ENCODE data around the gene TMEM132D.

DNA sequence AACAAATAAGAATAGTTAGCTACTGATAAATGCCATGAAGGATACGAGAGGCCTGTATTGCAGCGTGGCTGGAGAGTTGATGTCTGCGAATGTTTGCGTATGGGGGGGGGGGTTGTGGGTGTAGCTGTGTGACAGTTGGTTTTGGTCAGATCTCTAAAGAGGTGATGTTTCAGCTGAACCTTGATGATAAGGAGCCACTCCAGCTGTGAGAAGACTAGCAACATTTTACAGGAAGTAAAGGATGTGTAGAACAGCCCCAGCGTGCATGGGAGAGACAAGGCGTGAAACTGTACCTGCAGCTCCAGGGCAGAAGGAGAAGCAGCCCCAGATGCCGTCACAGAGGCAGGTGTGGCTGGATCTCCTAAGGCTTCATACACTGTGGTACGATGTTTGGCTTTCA is 416.9 kb downstream of the TMEM132D start:
- TF ChIP-seq, protein P1, sequence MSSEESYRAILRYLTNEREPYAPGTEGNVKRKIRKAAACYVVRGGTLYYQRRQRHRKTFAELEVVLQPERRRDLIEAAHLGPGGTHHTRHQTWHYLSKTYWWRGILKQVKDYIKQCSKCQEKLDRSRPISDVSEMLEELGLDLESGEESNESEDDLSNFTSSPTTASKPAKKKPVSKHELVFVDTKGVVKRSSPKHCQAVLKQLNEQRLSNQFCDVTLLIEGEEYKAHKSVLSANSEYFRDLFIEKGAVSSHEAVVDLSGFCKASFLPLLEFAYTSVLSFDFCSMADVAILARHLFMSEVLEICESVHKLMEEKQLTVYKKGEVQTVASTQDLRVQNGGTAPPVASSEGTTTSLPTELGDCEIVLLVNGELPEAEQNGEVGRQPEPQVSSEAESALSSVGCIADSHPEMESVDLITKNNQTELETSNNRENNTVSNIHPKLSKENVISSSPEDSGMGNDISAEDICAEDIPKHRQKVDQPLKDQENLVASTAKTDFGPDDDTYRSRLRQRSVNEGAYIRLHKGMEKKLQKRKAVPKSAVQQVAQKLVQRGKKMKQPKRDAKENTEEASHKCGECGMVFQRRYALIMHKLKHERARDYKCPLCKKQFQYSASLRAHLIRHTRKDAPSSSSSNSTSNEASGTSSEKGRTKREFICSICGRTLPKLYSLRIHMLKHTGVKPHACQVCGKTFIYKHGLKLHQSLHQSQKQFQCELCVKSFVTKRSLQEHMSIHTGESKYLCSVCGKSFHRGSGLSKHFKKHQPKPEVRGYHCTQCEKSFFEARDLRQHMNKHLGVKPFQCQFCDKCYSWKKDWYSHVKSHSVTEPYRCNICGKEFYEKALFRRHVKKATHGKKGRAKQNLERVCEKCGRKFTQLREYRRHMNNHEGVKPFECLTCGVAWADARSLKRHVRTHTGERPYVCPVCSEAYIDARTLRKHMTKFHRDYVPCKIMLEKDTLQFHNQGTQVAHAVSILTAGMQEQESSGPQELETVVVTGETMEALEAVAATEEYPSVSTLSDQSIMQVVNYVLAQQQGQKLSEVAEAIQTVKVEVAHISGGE (tag by site-specific recombination; conservative IDR thresholded peaks at IDR 0.05; ENCODE audit: low read depth) = no peak
- TF ChIP-seq, protein P2, sequence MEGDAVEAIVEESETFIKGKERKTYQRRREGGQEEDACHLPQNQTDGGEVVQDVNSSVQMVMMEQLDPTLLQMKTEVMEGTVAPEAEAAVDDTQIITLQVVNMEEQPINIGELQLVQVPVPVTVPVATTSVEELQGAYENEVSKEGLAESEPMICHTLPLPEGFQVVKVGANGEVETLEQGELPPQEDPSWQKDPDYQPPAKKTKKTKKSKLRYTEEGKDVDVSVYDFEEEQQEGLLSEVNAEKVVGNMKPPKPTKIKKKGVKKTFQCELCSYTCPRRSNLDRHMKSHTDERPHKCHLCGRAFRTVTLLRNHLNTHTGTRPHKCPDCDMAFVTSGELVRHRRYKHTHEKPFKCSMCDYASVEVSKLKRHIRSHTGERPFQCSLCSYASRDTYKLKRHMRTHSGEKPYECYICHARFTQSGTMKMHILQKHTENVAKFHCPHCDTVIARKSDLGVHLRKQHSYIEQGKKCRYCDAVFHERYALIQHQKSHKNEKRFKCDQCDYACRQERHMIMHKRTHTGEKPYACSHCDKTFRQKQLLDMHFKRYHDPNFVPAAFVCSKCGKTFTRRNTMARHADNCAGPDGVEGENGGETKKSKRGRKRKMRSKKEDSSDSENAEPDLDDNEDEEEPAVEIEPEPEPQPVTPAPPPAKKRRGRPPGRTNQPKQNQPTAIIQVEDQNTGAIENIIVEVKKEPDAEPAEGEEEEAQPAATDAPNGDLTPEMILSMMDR (tag by site-specific recombination; IDR thresholded peaks at IDR 0.05) = no peak
- TF ChIP-seq ZNF112 (tag by site-specific recombination; IDR thresholded peaks at IDR 0.05) (no peak), ZSCAN30 (tag by site-specific recombination; IDR thresholded peaks at IDR 0.05) (no peak), ZNF768 (tag by site-specific recombination; IDR thresholded peaks at IDR 0.05) (no peak), ZNF274 (IDR thresholded peaks at IDR 0.05; ENCODE audit: low read length) (no peak), ZNF274 (tag by site-specific recombination; IDR thresholded peaks at IDR 0.05; ENCODE audit: borderline replicate concordance) (no peak), ZNF23 (tag by site-specific recombination; IDR thresholded peaks at IDR 0.05; ENCODE audit: borderline replicate concordance) (no peak), ZBTB7A (tag by site-specific recombination; IDR thresholded peaks at IDR 0.05; ENCODE audit: low read depth) (no peak)

Measured in HEK293 (cell line).